Heart right ventricle (tissue), 16 donors: ENCODE data around the gene OR4F15. TPM values are rescaled to one million over a fixed set of nuclear protein-coding genes. Genes with fewer than 3 reads are reported as not detected.

ENCODE experiments used
- ATAC-seq, 8 donors: fragments of 200-7000 bp; cut with Tn5 transposase; one replicate each; pipeline ENCODE4 v1.9.1; 2020; ENCODE audit warnings: mild to moderate bottlenecking in 8 of 8, moderate library complexity in 8 of 8, moderate number of reproducible peaks in 1 of 8
- DNase-seq, 2 donors: peaks; one replicate each; pipeline ENCODE4 v3.0.0-alpha.2; 2020
- H3K27ac ChIP-seq, 10 donors: fragments of 200-600 bp; sonication (generic) in 2 of 10; one replicate each; pipeline versions ENCODE4 v1.5.0 to v1.8.0; 2020 to 2022; ENCODE audit warnings: mild to moderate bottlenecking in 3 of 10
- H3K27me3 ChIP-seq, 7 donors: fragments of 200-600 bp; one replicate each; pipeline ENCODE4 v1.8.0; 2021 to 2022; ENCODE audit warnings: mild to moderate bottlenecking in 2 of 7
- H3K36me3 ChIP-seq, 9 donors: fragments of 200-600 bp; sonication (generic) in 1 of 9; one replicate each; pipeline versions ENCODE4 v1.5.0 to v1.8.0; 2020 to 2022; ENCODE audit warnings: mild to moderate bottlenecking in 2 of 9
- H3K4me1 ChIP-seq, 9 donors: fragments of 200-600 bp; sonication (generic) in 1 of 9; one replicate each; pipeline versions ENCODE4 v1.5.0 to v1.8.0; 2020 to 2022; ENCODE audit warnings: mild to moderate bottlenecking in 4 of 9
- H3K4me3 ChIP-seq, 10 donors: fragments of 200-600 bp; sonication (generic) in 2 of 10; one replicate each; pipeline versions ENCODE4 v1.5.0 to v1.8.0; 2020 to 2022; ENCODE audit warnings: mild to moderate bottlenecking in 7 of 10, moderate library complexity in 2 of 10
- H3K9me3 ChIP-seq, 11 donors: fragments of 200-600 bp in 10 of 11; sonication (generic) in 2 of 11; one replicate each; pipeline versions ENCODE4 v1.5.0 to v1.8.0; 2013 to 2022; ENCODE audit warnings: mild to moderate bottlenecking in 2 of 11, control low read depth in 1 of 11, moderate library complexity in 1 of 11
- WGBS, 2 donors: extraction: QIAGEN DNeasy Blood & Tissue Kit; methylation state at CpG; one replicate each; pipeline ENCODE4 v1.1.7; 2013; ENCODE audit warnings: inconsistent platforms in 1 of 2; 5-methylcytosine and 5-hydroxymethylcytosine counted together
- intact Hi-C, 10 donors: fragments of 100-400 bp; cut with DNase I; formaldehyde crosslinking; loops; one replicate each; pipeline versions ENCODE4 v1.11.1 to v1.14.2; 2022
- polyA plus RNA-seq, 2 donors: library from polyadenylated mRNA; stranded (reverse); fragments of 200-250 nt; gene quantifications; one replicate each; pipeline ENCODE4 v1.2.3, GENCODE V29; 2013
- total RNA-seq, 10 donors: library from RNA; stranded (reverse); fragmentation: NEBNext Ultra II Directional in 3 of 10; extraction: Animal tissue kit (Norgen Biotek cat#: 25700) in 3 of 10; gene quantifications; one replicate each; pipeline versions ENCODE4 v1.2.1 to v1.2.4, GENCODE V29; 2021 to 2023
- TF ChIP-seq, protein P1 (sequence below), 9 donors: fragments of 200-600 bp; sonication (generic) in 2 of 9; IDR thresholded peaks; one replicate each; pipeline versions ENCODE4 v1.5.0 to v1.8.0; 2021 to 2022; ENCODE audit warnings: antibody characterized with exemption in 9 of 9, mild to moderate bottlenecking in 5 of 9, moderate library complexity in 1 of 9
- donor health status: Arrhythmogenic right ventricular cardiomyopathy.
- donor health status: ischemic (EF 13 %, LVEDD 7.1; RV severe dilation, severe dysfunction).
- donor health status: healthy with polysubstance abuse.
- donor health status: DM: no; HTN: yes; CAD: no.
- donor health status: DM: no; HTN: no; CAD: no.
- donor health status: ischemic (EF 25% LVEDD 6.9; RV normal size, moderate dysfunction).
- donor health status: ischemic (EF 25% LVEDD 5.7; RV mildly dilated, moderate dysfunction).
- donor health status: healthy.
- donor health status: DM: yes; HTN: yes; CAD: no.
- donor health status: Ischemic cardiomyopathy.
- donor health status: ischemic (EF 35%, LVEDD 5.7; RV mildly dilated, moderate dysfunction).
- donor health status: nonischemic (EF 11% LVEDD 7.7; RV severe dilation, severe dysfunction).
- donor health status: DM: yes; HTN: yes; CAD: no.
- donor health status: PGD.
- donor health status: ischemic (EF 29% LVEDD 5.4; RV normal size, mild dysfunction).
- donor health status: nonischemic (EF 23%, LVEDD 6.1; RV moderate dilation, normal function).

The OR4F15 gene
- total and polyA plus RNA-seq, 12 donors = not detected

DNA sequence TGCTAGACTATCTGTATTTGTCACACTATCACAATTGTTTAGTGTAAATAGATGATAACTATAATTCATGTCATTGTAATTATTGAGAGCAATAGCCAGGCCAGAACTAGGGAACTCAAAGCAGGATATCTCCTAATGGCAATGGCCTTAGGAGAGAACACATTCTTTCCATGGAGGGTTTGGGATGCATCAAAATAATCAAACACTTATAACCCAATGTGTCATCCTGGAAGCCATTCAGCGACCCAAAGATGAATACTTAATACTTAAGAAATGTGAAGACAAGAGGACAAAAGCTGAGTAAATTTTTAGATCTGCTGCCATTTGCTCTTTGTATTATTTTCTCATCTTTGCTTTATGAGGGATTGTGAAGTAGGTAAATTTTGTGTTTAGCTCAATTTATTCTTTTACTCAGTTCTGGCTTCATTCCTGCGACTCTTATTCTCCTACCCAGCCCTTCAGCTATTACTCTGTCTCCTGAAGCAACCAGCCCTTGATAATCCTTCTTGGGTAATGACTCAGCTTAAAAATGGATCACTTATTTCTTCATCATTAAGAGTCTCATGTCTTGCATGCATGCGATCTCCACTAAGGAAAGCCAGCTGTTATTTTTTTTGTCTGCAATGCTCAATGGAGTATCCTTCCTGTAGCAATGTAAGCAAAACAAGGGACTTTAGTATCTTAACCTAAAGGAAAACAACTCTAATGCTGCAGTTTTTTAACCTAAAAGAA lies 2.0 kb downstream of the OR4F15 start:
- TF ChIP-seq, protein P1, sequence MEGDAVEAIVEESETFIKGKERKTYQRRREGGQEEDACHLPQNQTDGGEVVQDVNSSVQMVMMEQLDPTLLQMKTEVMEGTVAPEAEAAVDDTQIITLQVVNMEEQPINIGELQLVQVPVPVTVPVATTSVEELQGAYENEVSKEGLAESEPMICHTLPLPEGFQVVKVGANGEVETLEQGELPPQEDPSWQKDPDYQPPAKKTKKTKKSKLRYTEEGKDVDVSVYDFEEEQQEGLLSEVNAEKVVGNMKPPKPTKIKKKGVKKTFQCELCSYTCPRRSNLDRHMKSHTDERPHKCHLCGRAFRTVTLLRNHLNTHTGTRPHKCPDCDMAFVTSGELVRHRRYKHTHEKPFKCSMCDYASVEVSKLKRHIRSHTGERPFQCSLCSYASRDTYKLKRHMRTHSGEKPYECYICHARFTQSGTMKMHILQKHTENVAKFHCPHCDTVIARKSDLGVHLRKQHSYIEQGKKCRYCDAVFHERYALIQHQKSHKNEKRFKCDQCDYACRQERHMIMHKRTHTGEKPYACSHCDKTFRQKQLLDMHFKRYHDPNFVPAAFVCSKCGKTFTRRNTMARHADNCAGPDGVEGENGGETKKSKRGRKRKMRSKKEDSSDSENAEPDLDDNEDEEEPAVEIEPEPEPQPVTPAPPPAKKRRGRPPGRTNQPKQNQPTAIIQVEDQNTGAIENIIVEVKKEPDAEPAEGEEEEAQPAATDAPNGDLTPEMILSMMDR (IDR thresholded peaks at IDR 0.05) = no peak
- no peak for DNase-seq
- no peak overlapping the region for H3K4me3 ChIP-seq
- no peak overlapping the region for H3K27ac ChIP-seq
- no peaks in the 10 kb centered on the region for H3K9me3 ChIP-seq
- no peak for ATAC-seq
- peaks cover 0 to 28% (median 4%) of the 10 kb centered on the region in 7 donors for H3K27me3 ChIP-seq
- 73 to 77% methylated on average over 3 of the region's 3 CpGs for WGBS, 2 donors
- intact Hi-C loops = no loop called here
- H3K4me1 ChIP-seq = no peaks in the 10 kb centered on the region
- H3K36me3 ChIP-seq = no peaks in the 10 kb centered on the region

DNA sequence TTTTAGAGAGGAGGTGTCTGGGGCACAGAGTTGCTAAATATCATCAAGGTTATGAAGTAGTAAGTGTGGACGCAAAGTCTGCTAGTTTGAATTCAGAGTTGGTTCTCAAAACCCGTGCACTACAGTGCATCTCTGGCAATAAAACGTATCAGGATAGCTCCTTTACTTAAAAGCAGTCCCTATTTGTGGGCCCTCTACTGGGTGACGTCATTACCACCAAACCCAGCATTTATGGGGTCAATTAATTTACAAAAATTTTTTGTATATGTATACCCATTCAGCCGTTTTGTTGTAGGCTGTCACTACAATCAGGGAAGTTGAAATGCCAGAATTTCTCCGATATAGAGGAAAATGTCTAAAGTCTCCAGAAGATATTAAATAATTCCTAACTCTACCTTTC lies 8.8 kb downstream of the OR4F15 start:
- intact Hi-C loops = no loop called here
- H3K27me3 ChIP-seq = peaks cover 0 to 22% (median 4%) of the 10 kb centered on the region in 7 donors
- TF ChIP-seq, protein P1 (IDR thresholded peaks at IDR 0.05) = no peak
- no peaks in the 10 kb centered on the region for H3K36me3 ChIP-seq
- WGBS, 2 donors = 62 to 63% methylated on average over 6 of the region's 6 CpGs
- ATAC-seq (no peak), DNase-seq (no peak)
- peaks cover 0 to 8% (median 0%) of the 10 kb centered on the region in 11 donors for H3K9me3 ChIP-seq
- H3K27ac ChIP-seq = no peak overlapping the region
- no peaks in the 10 kb centered on the region for H3K4me1 ChIP-seq
- H3K4me3 ChIP-seq = no peak overlapping the region

DNA sequence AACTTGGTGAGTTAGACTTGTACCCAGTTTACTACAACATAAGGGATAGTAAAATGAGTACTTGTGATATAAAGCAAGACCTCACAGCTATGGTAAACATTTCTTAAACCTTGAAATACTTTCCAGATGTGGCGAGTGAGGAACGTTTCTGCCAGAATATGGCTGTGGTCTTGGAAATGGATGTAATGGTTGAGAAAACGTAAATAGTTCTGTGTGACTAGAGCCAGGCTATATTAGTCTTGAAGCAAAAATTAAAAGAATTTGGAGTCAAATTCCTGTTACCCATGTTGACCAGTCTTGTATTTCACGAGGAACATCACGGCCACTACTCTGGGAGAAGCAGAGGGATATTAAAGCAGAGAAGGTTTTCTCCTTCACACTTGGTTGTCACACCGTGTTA lies 15.3 kb downstream of the OR4F15 start:
- Histone ChIP-seq H3K36me3 (no peaks in the 10 kb centered on the region), H3K4me1 (no peaks in the 10 kb centered on the region), H3K27me3 (peaks cover 0 to 22% (median 3%) of the 10 kb centered on the region in 7 donors), H3K27ac (no peak overlapping the region), H3K4me3 (no peak overlapping the region), H3K9me3 (peaks cover 0 to 15% (median 0%) of the 10 kb centered on the region in 11 donors)
- no peak for ATAC-seq
- TF ChIP-seq, protein P1 (IDR thresholded peaks at IDR 0.05) = no peak
- no peak for DNase-seq
- intact Hi-C loops = no loop called here
- WGBS, 2 donors = 63 to 71% methylated on average over 6 of the region's 6 CpGs

DNA sequence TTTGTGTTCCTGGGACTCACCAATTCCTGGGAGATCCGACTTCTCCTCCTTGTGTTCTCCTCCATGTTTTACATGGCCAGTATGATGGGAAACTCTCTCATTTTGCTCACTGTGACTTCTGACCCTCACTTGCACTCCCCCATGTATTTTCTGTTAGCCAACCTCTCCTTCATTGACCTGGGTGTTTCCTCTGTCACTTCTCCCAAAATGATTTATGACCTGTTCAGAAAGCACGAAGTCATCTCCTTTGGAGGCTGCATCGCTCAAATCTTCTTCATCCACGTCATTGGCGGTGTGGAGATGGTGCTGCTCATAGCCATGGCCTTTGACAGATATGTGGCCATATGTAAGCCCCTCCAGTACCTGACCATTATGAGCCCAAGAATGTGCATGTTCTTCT lies 16.8 kb downstream of the OR4F15 start:
- peaks cover 0 to 21% (median 3%) of the 10 kb centered on the region in 7 donors for H3K27me3 ChIP-seq
- peaks cover 0 to 25% (median 3%) of the 10 kb centered on the region in 11 donors for H3K9me3 ChIP-seq
- ATAC-seq (no peak), DNase-seq (no peak)
- no peaks in the 10 kb centered on the region for H3K4me1 ChIP-seq
- no peak overlapping the region for H3K27ac ChIP-seq
- TF ChIP-seq, protein P1 (IDR thresholded peaks at IDR 0.05) = no peak
- H3K36me3 ChIP-seq = no peaks in the 10 kb centered on the region
- H3K4me3 ChIP-seq = no peak overlapping the region
- WGBS, 2 donors = 76 to 85% methylated on average over 5 of the region's 5 CpGs
- intact Hi-C loops = no loop called here
